NT2/D1 (cell line): Measurements from ENCODE around the gene KLF15.

ENCODE experiments used
- DNase-seq: peaks from one replicate; pipeline ENCODE4 v3.0.0-alpha.2; 2011; ENCODE audit warnings: low read depth, low spot score
- H3K27me3 ChIP-seq: 2 replicates; pipeline ENCODE4 v1.6.0; 2011; ENCODE audit warnings: mild to moderate bottlenecking; ENCODE audit not compliant: insufficient read length, insufficient read depth
- H3K36me3 ChIP-seq: 2 replicates; pipeline ENCODE4 v1.6.1; 2011; ENCODE audit warnings: mild to moderate bottlenecking, low read length, mixed read lengths; ENCODE audit not compliant: insufficient read depth, insufficient read length
- H3K4me1 ChIP-seq: 2 replicates; pipeline ENCODE4 v1.5.1; 2011; ENCODE audit not compliant: insufficient read depth, insufficient read length
- H3K4me3 ChIP-seq: 2 replicates; pipeline ENCODE4 v1.5.1; 2011; ENCODE audit warnings: low read depth; ENCODE audit not compliant: insufficient read length
- H3K9ac ChIP-seq: 2 replicates; pipeline ENCODE4 v1.6.0; 2011; ENCODE audit warnings: low read depth; ENCODE audit not compliant: insufficient read length
- H3K9me3 ChIP-seq: 2 replicates; pipeline ENCODE4 v1.5.1; 2011; ENCODE audit warnings: mild to moderate bottlenecking, low read length; ENCODE audit not compliant: insufficient read depth
- SUZ12 ChIP-seq: IDR thresholded peaks from 2 replicates; pipeline ENCODE4 v1.6.1; 2011; ENCODE audit not compliant: insufficient read length, insufficient read depth; ENCODE audit errors: extremely low read depth
- YY1 ChIP-seq: IDR thresholded peaks from 2 replicates; pipeline ENCODE4 v1.6.1; 2011; ENCODE audit not compliant: insufficient read length, insufficient read depth
- ZNF274 ChIP-seq: IDR thresholded peaks from 2 replicates; pipeline ENCODE4 v1.6.1; 2011; ENCODE audit warnings: mild to moderate bottlenecking, low read depth, low read length

Gene KLF15

GRCh38 chr3:126399351-126399735, 42.1 kb upstream of the KLF15 start:
- no peak for DNase-seq
- TF ChIP-seq ZNF274 (no peak), YY1 (no peak), SUZ12 (no peak)
- Histone ChIP-seq H3K36me3 (no peaks in the 10 kb centered on the region), H3K27me3 (no peaks in the 10 kb centered on the region), H3K4me1 (peaks cover 9% of the 10 kb centered on the region), H3K9ac (no peak overlapping the region), H3K4me3 (no peak overlapping the region), H3K9me3 (no peaks in the 10 kb centered on the region)

GRCh38 chr3:126398423-126399350, 41.5 kb upstream of the KLF15 start:
- Histone ChIP-seq H3K9ac (no peak overlapping the region), H3K4me1 (peaks cover 9% of the 10 kb centered on the region), H3K27me3 (no peaks in the 10 kb centered on the region), H3K4me3 (no peak overlapping the region), H3K9me3 (no peaks in the 10 kb centered on the region), H3K36me3 (no peaks in the 10 kb centered on the region)
- no peak for DNase-seq
- TF ChIP-seq SUZ12, result no peak
- TF ChIP-seq ZNF274, result no peak
- no peak for TF ChIP-seq YY1

GRCh38 chr3:126397610-126398422, 40.6 kb upstream of the KLF15 start:
- no peaks in the 10 kb centered on the region for H3K27me3 ChIP-seq
- H3K9me3 ChIP-seq, result no peaks in the 10 kb centered on the region
- DNase-seq, result no peak
- TF ChIP-seq ZNF274, result no peak
- TF ChIP-seq YY1, result no peak
- TF ChIP-seq SUZ12, result no peak
- H3K36me3 ChIP-seq, result no peaks in the 10 kb centered on the region
- no peak overlapping the region for H3K9ac ChIP-seq
- no peak overlapping the region for H3K4me3 ChIP-seq
- H3K4me1 ChIP-seq, result peaks cover 7% of the 10 kb centered on the region

GRCh38 chr3:126396536-126396935, 39.3 kb upstream of the KLF15 start:
- no peak for TF ChIP-seq ZNF274
- TF ChIP-seq YY1, result no peak
- TF ChIP-seq SUZ12, result no peak

GRCh38 chr3:126395846-126396513, 38.8 kb upstream of the KLF15 start:
- H3K9ac ChIP-seq, result no peak overlapping the region
- TF ChIP-seq YY1, result no peak
- no peak for TF ChIP-seq SUZ12
- no peak for TF ChIP-seq ZNF274
- no peak overlapping the region for H3K4me3 ChIP-seq
- H3K4me1 ChIP-seq, result no peaks in the 10 kb centered on the region
- no peaks in the 10 kb centered on the region for H3K27me3 ChIP-seq
- no peak for DNase-seq
- no peaks in the 10 kb centered on the region for H3K36me3 ChIP-seq
- H3K9me3 ChIP-seq, result no peaks in the 10 kb centered on the region

More at GRCh38 chr3:126396536-126396935, 39.3 kb upstream of the KLF15 start:
- Histone ChIP-seq H3K27me3 (no peaks in the 10 kb centered on the region), H3K9me3 (no peaks in the 10 kb centered on the region), H3K36me3 (no peaks in the 10 kb centered on the region), H3K4me1 (no peaks in the 10 kb centered on the region), H3K4me3 (no peak overlapping the region), H3K9ac (no peak overlapping the region)
- DNase-seq, result no peak

- no peak overlapping the region for H3K4me3 ChIP-seq
- peaks cover 5% of the 10 kb centered on the region; the same call in 1 of the 2 replicates for H3K9me3 ChIP-seq
- H3K27me3 ChIP-seq, result no peaks in the 10 kb centered on the region
- H3K36me3 ChIP-seq, result no peaks in the 10 kb centered on the region
- H3K9ac ChIP-seq, result no peak overlapping the region
- DNase-seq, result no peak
- no peak for TF ChIP-seq SUZ12
- TF ChIP-seq YY1, result no peak
- TF ChIP-seq ZNF274, result no peak
- no peaks in the 10 kb centered on the region for H3K4me1 ChIP-seq
Observed at GRCh38 chr3:126394977-126395321, 37.7 kb upstream of the KLF15 start.
